ENCODE measurements around the gene RNF31. TPM values are rescaled to one million over a fixed set of nuclear protein-coding genes. Genes with fewer than 3 reads are reported as not detected.
"Not testable (repeated sequence)": the region's sequence is repeated elsewhere in the genome, so short reads cannot be mapped to it uniquely, and the experiment has no call there.

The RNF31 gene
- total RNA-seq, 1 experiment from 2014 or later: 77.6 TPM

GRCh38 chr14:24203249-24203886 is 56.1 kb downstream of the RNF31 start:
- H3K27me3 ChIP-seq (replicated peaks; ENCODE audit: control insufficient read depth, insufficient read depth, low read length); CTCF ChIA-PET; intact Hi-C loops (cut with micrococcal nuclease; ENCODE audit: unreplicated experiment); H3K4me3 ChIP-seq (ENCODE audit: low read depth, low read length); DNase-seq; H3K4me1 Mint-ChIP-seq (ENCODE audit: low read depth, unreplicated experiment); H3K36me3 ChIP-seq (ENCODE audit: control insufficient read depth, insufficient read depth, low read length); H3K27me3 Mint-ChIP-seq (ENCODE audit: insufficient read depth, unreplicated experiment); H3K9me3 ChIP-seq; POLR2A ChIA-PET; H3K4me1 ChIP-seq; BruUV-seq (replicated peaks); H3K27ac Mint-ChIP-seq (ENCODE audit: unreplicated experiment); H3K4me3 Mint-ChIP-seq (ENCODE audit: unreplicated experiment): not testable (repeated sequence)
- H3K9me3 Mint-ChIP-seq (ENCODE audit: unreplicated experiment): peaks cover 21% of the 10 kb centered on the region
- peaks cover 70% of the 10 kb centered on the region for H3K36me3 Mint-ChIP-seq (ENCODE audit: insufficient read depth, unreplicated experiment)

GRCh38 chr14:24204163-24205146 is 57.2 kb downstream of the RNF31 start:
- no peaks in the 10 kb centered on the region for H3K27me3 ChIP-seq (replicated peaks; ENCODE audit: control insufficient read depth, insufficient read depth, low read length)
- intact Hi-C loops (cut with micrococcal nuclease; ENCODE audit: unreplicated experiment): no loop called here
- BruUV-seq (replicated peaks): no TSS peak
- H3K4me3 ChIP-seq (ENCODE audit: low read depth, low read length): no peak overlapping the region
- Mint-ChIP-seq H3K4me3 (ENCODE audit: unreplicated experiment) (no peak overlapping the region), H3K27ac (ENCODE audit: unreplicated experiment) (no peak overlapping the region), H3K9me3 (ENCODE audit: unreplicated experiment) (peaks cover 21% of the 10 kb centered on the region), H3K27me3 (ENCODE audit: insufficient read depth, unreplicated experiment) (no peaks in the 10 kb centered on the region), H3K4me1 (ENCODE audit: low read depth, unreplicated experiment) (no peaks in the 10 kb centered on the region), H3K36me3 (ENCODE audit: insufficient read depth, unreplicated experiment) (peaks cover 60% of the 10 kb centered on the region)
- no peak for DNase-seq
- H3K4me1 ChIP-seq: no peaks in the 10 kb centered on the region
- H3K9me3 ChIP-seq: peaks cover 6% of the 10 kb centered on the region
- CTCF ChIA-PET: interaction anchor here (0.7 kb wide), 1 partner anchor 272 kb away, joined by 4 read pairs; no protein-coding TSS in a partner anchor
- TF ChIP-seq, protein P1, sequence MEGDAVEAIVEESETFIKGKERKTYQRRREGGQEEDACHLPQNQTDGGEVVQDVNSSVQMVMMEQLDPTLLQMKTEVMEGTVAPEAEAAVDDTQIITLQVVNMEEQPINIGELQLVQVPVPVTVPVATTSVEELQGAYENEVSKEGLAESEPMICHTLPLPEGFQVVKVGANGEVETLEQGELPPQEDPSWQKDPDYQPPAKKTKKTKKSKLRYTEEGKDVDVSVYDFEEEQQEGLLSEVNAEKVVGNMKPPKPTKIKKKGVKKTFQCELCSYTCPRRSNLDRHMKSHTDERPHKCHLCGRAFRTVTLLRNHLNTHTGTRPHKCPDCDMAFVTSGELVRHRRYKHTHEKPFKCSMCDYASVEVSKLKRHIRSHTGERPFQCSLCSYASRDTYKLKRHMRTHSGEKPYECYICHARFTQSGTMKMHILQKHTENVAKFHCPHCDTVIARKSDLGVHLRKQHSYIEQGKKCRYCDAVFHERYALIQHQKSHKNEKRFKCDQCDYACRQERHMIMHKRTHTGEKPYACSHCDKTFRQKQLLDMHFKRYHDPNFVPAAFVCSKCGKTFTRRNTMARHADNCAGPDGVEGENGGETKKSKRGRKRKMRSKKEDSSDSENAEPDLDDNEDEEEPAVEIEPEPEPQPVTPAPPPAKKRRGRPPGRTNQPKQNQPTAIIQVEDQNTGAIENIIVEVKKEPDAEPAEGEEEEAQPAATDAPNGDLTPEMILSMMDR (IDR thresholded peaks at IDR 0.05; ENCODE audit: insufficient read depth in 1 of 2, low read depth in 1 of 2, low read length in 1 of 2, severe bottlenecking in 1 of 2, unreplicated experiment in 1 of 2): no peak
- POLR2A ChIA-PET: no interaction called here
- H3K36me3 ChIP-seq (ENCODE audit: control insufficient read depth, insufficient read depth, low read length): peaks cover 3% of the 10 kb centered on the region

- no peaks in the 10 kb centered on the region for H3K27me3 ChIP-seq (replicated peaks; ENCODE audit: control insufficient read depth, insufficient read depth, low read length)
- H3K9me3 Mint-ChIP-seq (ENCODE audit: unreplicated experiment): peaks cover 15% of the 10 kb centered on the region
- H3K36me3 ChIP-seq (ENCODE audit: control insufficient read depth, insufficient read depth, low read length): peaks cover 4% of the 10 kb centered on the region
- intact Hi-C loops (cut with micrococcal nuclease; ENCODE audit: unreplicated experiment): no loop called here
- TF ChIP-seq, protein P1 (IDR thresholded peaks at IDR 0.05; ENCODE audit: insufficient read depth in 1 of 2, low read depth in 1 of 2, low read length in 1 of 2, severe bottlenecking in 1 of 2, unreplicated experiment in 1 of 2): no peak
- H3K9me3 ChIP-seq: peaks cover 6% of the 10 kb centered on the region
- H3K4me3 ChIP-seq (ENCODE audit: low read depth, low read length): no peak overlapping the region
- POLR2A ChIA-PET: no interaction called here
- no peak for DNase-seq
- no peaks in the 10 kb centered on the region for H3K4me1 ChIP-seq
- H3K4me3 Mint-ChIP-seq (ENCODE audit: unreplicated experiment): no peak overlapping the region
- no peaks in the 10 kb centered on the region for H3K27me3 Mint-ChIP-seq (ENCODE audit: insufficient read depth, unreplicated experiment)
- H3K4me1 Mint-ChIP-seq (ENCODE audit: low read depth, unreplicated experiment): no peaks in the 10 kb centered on the region
- H3K36me3 Mint-ChIP-seq (ENCODE audit: insufficient read depth, unreplicated experiment): peaks cover 52% of the 10 kb centered on the region
- BruUV-seq (replicated peaks): no TSS peak
- H3K27ac Mint-ChIP-seq (ENCODE audit: unreplicated experiment): no peak overlapping the region
- CTCF ChIA-PET: no interaction called here
These were observed 59.2 kb downstream of the RNF31 start for GRCh38 chr14:24206260-24207103.

All from Caco-2 (cell line).